ENCODE results near the gene CGB7.

CGB7 gene

GRCh38 chr19:49014870-49015255 lies 42.7 kb downstream of the CGB7 start:
- Histone ChIP-seq H3K27ac (ENCODE audit: extremely low read depth, low read depth, low read length) (no peak overlapping the region), H3K36me3 (ENCODE audit: control insufficient read depth in 2 of 2, insufficient read depth in 1 of 2, low read length in 2 of 2) (peaks cover 19 to 61% of the 10 kb centered on the region in 2 experiments; a peak in 2 of 3 replicates), H3K9me3 (ENCODE audit: control insufficient read depth, insufficient read depth, low read depth, low read length) (no peaks in the 10 kb centered on the region), H3K4me3 (ENCODE audit: low read depth, low read length) (no peak overlapping the region), H3K4me1 (ENCODE audit: control insufficient read depth, insufficient read depth, low read length) (peaks cover 5% of the 10 kb centered on the region)
- ChIA-PET CTCF (interaction anchor here (9.4 kb wide), 1 partner anchor 16 kb away, joined by 133 read pairs; no protein-coding TSS in a partner anchor), POLR2A (interaction anchor here (1.1 kb wide), 1 partner anchor 45 kb away, joined by 3 read pairs; no protein-coding TSS in a partner anchor)
- TF ChIP-seq ZNF248 (tag by site-specific recombination; IDR thresholded peaks at IDR 0.05) (no peak), ZNF596 (tag by site-specific recombination; IDR thresholded peaks at IDR 0.05) (no peak), ZNF777 (tag by site-specific recombination; IDR thresholded peaks at IDR 0.05; ENCODE audit: borderline replicate concordance) (no peak), MEIS1 (CRISPR knock-in tag; IDR thresholded peaks at IDR 0.05; ENCODE audit: borderline replicate concordance) (no peak), ZNF658 (tag by site-specific recombination; IDR thresholded peaks at IDR 0.05) (no peak), ZNF169 (tag by site-specific recombination; IDR thresholded peaks at IDR 0.05) (no peak), ZNF2 (tag by site-specific recombination; IDR thresholded peaks at IDR 0.05) (no peak)

- Histone ChIP-seq H3K9me3 (ENCODE audit: control insufficient read depth, insufficient read depth, low read depth, low read length) (no peaks in the 10 kb centered on the region), H3K27ac (ENCODE audit: extremely low read depth, low read depth, low read length) (0 out of 2 replicates have a peak overlapping the region, but pooled peaks have one; percentile 16), H3K4me3 (ENCODE audit: low read depth, low read length) (no peak overlapping the region), H3K4me1 (ENCODE audit: control insufficient read depth, insufficient read depth, low read length) (peaks cover 5% of the 10 kb centered on the region), H3K36me3 (ENCODE audit: control insufficient read depth in 2 of 2, insufficient read depth in 1 of 2, low read length in 2 of 2) (peaks cover 19 to 67% of the 10 kb centered on the region in 2 experiments; a peak in 2 of 3 replicates)
- CTCF ChIA-PET: interaction anchor here (0.7 to 9.4 kb wide), 7 partner anchors 15 to 83 kb away, joined by 3 to 133 read pairs (median 4); partner anchors contain the start of gene CGB7
- POLR2A ChIA-PET: interaction anchor here (1.0 to 2.7 kb wide), 5 partner anchors 14 to 56 kb away, joined by 3 to 19 read pairs (median 4); partner anchors contain the start of genes GYS1 and RUVBL2
- TF ChIP-seq ZBTB49 (tag by site-specific recombination; IDR thresholded peaks at IDR 0.05; ENCODE audit: low read depth): no peak
- no peak for TF ChIP-seq ZNF768 (tag by site-specific recombination; IDR thresholded peaks at IDR 0.05)
- no peak for TF ChIP-seq REST (tag by site-specific recombination; IDR thresholded peaks at IDR 0.05)
- no peak for TF ChIP-seq KLF9 (tag by site-specific recombination; IDR thresholded peaks at IDR 0.05; ENCODE audit: low read depth)
- TF ChIP-seq ZNF274 (IDR thresholded peaks at IDR 0.05; ENCODE audit: low read length): no peak
- no peak for TF ChIP-seq ZNF274 (tag by site-specific recombination; IDR thresholded peaks at IDR 0.05; ENCODE audit: borderline replicate concordance)
- TF ChIP-seq ZNF23 (tag by site-specific recombination; IDR thresholded peaks at IDR 0.05; ENCODE audit: borderline replicate concordance): no peak
- no peak for TF ChIP-seq ZNF555 (tag by site-specific recombination; conservative IDR thresholded peaks at IDR 0.05)
- TF ChIP-seq YY1 (tag by site-specific recombination; IDR thresholded peaks at IDR 0.05): no peak
- no peak for TF ChIP-seq ZNF302 (tag by site-specific recombination; IDR thresholded peaks at IDR 0.05; ENCODE audit: low read depth)
- TF ChIP-seq KLF8 (tag by site-specific recombination; IDR thresholded peaks at IDR 0.05): 0 out of 2 replicates have a peak, but pooled peaks have one; percentile 10
- no peak for TF ChIP-seq OSR2 (tag by site-specific recombination; IDR thresholded peaks at IDR 0.05)
- no peak for TF ChIP-seq ZNF792 (tag by site-specific recombination; IDR thresholded peaks at IDR 0.05)
- no peak for TF ChIP-seq ZNF211 (tag by site-specific recombination; IDR thresholded peaks at IDR 0.05; ENCODE audit: low read depth)
- TF ChIP-seq ZSCAN16 (tag by site-specific recombination; IDR thresholded peaks at IDR 0.05): no peak
- TF ChIP-seq ZNF169 (tag by site-specific recombination; IDR thresholded peaks at IDR 0.05): no peak
- no peak for TF ChIP-seq ZNF280D (tag by site-specific recombination; IDR thresholded peaks at IDR 0.05)
- TF ChIP-seq ZNF394 (tag by site-specific recombination; IDR thresholded peaks at IDR 0.05; ENCODE audit: borderline replicate concordance): no peak
- TF ChIP-seq ZNF223 (tag by site-specific recombination; IDR thresholded peaks at IDR 0.05): no peak
Measured at GRCh38 chr19:49014123-49014869, 43.3 kb downstream of the CGB7 start.

Measured in HEK293 (cell line).